Measurements from ENCODE around the gene NBAS. TPM values are rescaled to one million over a fixed set of nuclear protein-coding genes. Genes with fewer than 3 reads are reported as not detected.

The NBAS gene
- polyA plus RNA-seq, 1 donor (not counting 4 experiments of a cell fraction or from before 2014, with no cell fraction given) = 27.9 TPM

DNA sequence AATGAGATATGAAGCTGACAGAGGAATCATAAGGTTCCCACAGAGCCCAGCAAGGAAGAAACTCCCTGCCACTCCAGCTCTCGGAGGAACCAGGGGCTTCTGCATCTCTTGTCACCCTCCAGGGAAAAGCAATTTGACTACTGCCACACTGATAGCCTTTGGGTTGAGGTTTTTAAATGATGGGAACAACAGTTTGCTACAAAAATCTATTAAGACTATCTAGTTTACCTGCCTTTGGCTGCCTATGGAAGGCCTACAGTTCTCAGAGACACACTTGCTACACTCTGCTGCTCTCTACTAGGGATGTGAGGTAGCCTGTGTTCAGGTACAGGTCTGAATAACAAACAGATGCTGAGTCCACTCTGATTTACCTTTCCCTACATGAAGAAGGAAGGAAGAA lies 161.9 kb downstream of the NBAS start:
- H3K9me1 ChIP-seq (ENCODE audit: control insufficient read depth, extremely low read depth, insufficient read depth, low read length) = no peaks in the 10 kb centered on the region
- H3K27ac ChIP-seq (ENCODE audit: control insufficient read depth, insufficient read depth, low read length) = no peak overlapping the region
- H3K27me3 ChIP-seq (ENCODE audit: control insufficient read depth, extremely low read depth, insufficient read depth, low read length) = no peaks in the 10 kb centered on the region
- H3K79me2 ChIP-seq (ENCODE audit: control insufficient read depth, insufficient read depth, low read length) = no peaks in the 10 kb centered on the region
- no peaks in the 10 kb centered on the region for H3K4me1 ChIP-seq (ENCODE audit: control insufficient read depth, extremely low read depth, insufficient read depth, low read length)
- no peak overlapping the region for H3K4me3 ChIP-seq (ENCODE audit: control insufficient read depth in 2 of 3, extremely low read depth in 1 of 3, insufficient read depth in 2 of 3, low read depth in 1 of 3, low read length in 3 of 3)
- no peaks in the 10 kb centered on the region for H3K36me3 ChIP-seq (ENCODE audit: control insufficient read depth in 2 of 2, extremely low read depth in 1 of 2, insufficient read depth in 2 of 2, low read length in 2 of 2)
- no peak overlapping the region for H2AFZ ChIP-seq (ENCODE audit: control insufficient read depth, low read length)
- H3K9ac ChIP-seq (ENCODE audit: control insufficient read depth, extremely low read depth, insufficient read depth, low read length) = no peak overlapping the region
- dilution Hi-C loops (cut with MboI; ENCODE audit: extremely low pct_ligation_motif_present, low sequenced_read_pairs) = no loop called here
- no peak for TF ChIP-seq CTCF (optimal IDR thresholded peaks at IDR 0.05 in 1 of 3, IDR thresholded peaks at IDR 0.05 in 1 of 3, conservative IDR thresholded peaks at IDR 0.05 in 1 of 3; ENCODE audit: extremely low read depth in 1 of 3, insufficient read depth in 2 of 3, low read length in 3 of 3)
- no peak for TF ChIP-seq EZH2 (IDR thresholded peaks at IDR 0.05; ENCODE audit: low read length)
- no peaks in the 10 kb centered on the region for H3K9me3 ChIP-seq (ENCODE audit: control insufficient read depth, low read depth, low read length)
- H4K20me1 ChIP-seq (ENCODE audit: control insufficient read depth, extremely low read depth, insufficient read depth, low read length) = no peaks in the 10 kb centered on the region
- no peak for FAIRE-seq
- no peak overlapping the region for H3K4me2 ChIP-seq (ENCODE audit: control insufficient read depth, extremely low read depth, insufficient read depth, low read depth, low read length)
- no peak for DNase-seq (ENCODE audit: low read depth, low spot score)

GRCh38 chr2:15391751-15392150 lies 169.4 kb downstream of the NBAS start:
- Histone ChIP-seq H2AFZ (ENCODE audit: control insufficient read depth, low read length) (no peak overlapping the region), H3K27ac (ENCODE audit: control insufficient read depth, insufficient read depth, low read length) (no peak overlapping the region), H3K9ac (ENCODE audit: control insufficient read depth, extremely low read depth, insufficient read depth, low read length) (no peak overlapping the region), H3K9me3 (ENCODE audit: control insufficient read depth, low read depth, low read length) (no peaks in the 10 kb centered on the region), H3K79me2 (ENCODE audit: control insufficient read depth, insufficient read depth, low read length) (no peaks in the 10 kb centered on the region), H3K4me3 (ENCODE audit: control insufficient read depth in 2 of 3, extremely low read depth in 1 of 3, insufficient read depth in 2 of 3, low read depth in 1 of 3, low read length in 3 of 3) (no peak overlapping the region), H3K4me1 (ENCODE audit: control insufficient read depth, extremely low read depth, insufficient read depth, low read length) (peaks cover 7% of the 10 kb centered on the region), H3K27me3 (ENCODE audit: control insufficient read depth, extremely low read depth, insufficient read depth, low read length) (no peaks in the 10 kb centered on the region), H3K4me2 (ENCODE audit: control insufficient read depth, extremely low read depth, insufficient read depth, low read depth, low read length) (no peak overlapping the region), H3K9me1 (ENCODE audit: control insufficient read depth, extremely low read depth, insufficient read depth, low read length) (no peaks in the 10 kb centered on the region), H3K36me3 (ENCODE audit: control insufficient read depth in 2 of 2, extremely low read depth in 1 of 2, insufficient read depth in 2 of 2, low read length in 2 of 2) (no peaks in the 10 kb centered on the region), H4K20me1 (ENCODE audit: control insufficient read depth, extremely low read depth, insufficient read depth, low read length) (no peaks in the 10 kb centered on the region)
- no peak for FAIRE-seq
- dilution Hi-C loops (cut with MboI; ENCODE audit: extremely low pct_ligation_motif_present, low sequenced_read_pairs) = no loop called here
- DNase-seq (ENCODE audit: low read depth, low spot score) = no peak
- TF ChIP-seq CTCF (optimal IDR thresholded peaks at IDR 0.05 in 1 of 3, IDR thresholded peaks at IDR 0.05 in 1 of 3, conservative IDR thresholded peaks at IDR 0.05 in 1 of 3; ENCODE audit: extremely low read depth in 1 of 3, insufficient read depth in 2 of 3, low read length in 3 of 3) = no peak
- no peak for TF ChIP-seq EZH2 (IDR thresholded peaks at IDR 0.05; ENCODE audit: low read length)

All from keratinocyte (primary cell).